ENCODE measurements around the gene GPBP1. TPM values are rescaled to one million over a fixed set of nuclear protein-coding genes. Genes with fewer than 3 reads are reported as not detected.

Gene GPBP1
- polyA plus RNA-seq, 1 donor from 2014 or later, result 149 TPM

- no peaks in the 10 kb centered on the region for H3K27me3 ChIP-seq (ENCODE audit: insufficient read depth, low read depth, low read length)
- H3K4me3 ChIP-seq (ENCODE audit: low read length), result no peak overlapping the region
- no peak overlapping the region for H3K4me2 ChIP-seq (ENCODE audit: low read length)
- no peak overlapping the region for H2AFZ ChIP-seq (ENCODE audit: low read depth, low read length)
- no peaks in the 10 kb centered on the region for H3F3A ChIP-seq (ENCODE audit: insufficient read depth, low read length, poor library complexity, severe bottlenecking)
- H3K9me3 ChIP-seq (ENCODE audit: low read length), result no peaks in the 10 kb centered on the region
- no peak overlapping the region for H3K9ac ChIP-seq (ENCODE audit: low read length)
- no peaks in the 10 kb centered on the region for H3K36me3 ChIP-seq (ENCODE audit: insufficient read depth, low read length)
- TF ChIP-seq POLR2AphosphoS5 (IDR thresholded peaks at IDR 0.05) (no peak), TAF1 (IDR thresholded peaks at IDR 0.05; ENCODE audit: low read depth) (no peak), EP300 (conservative IDR thresholded peaks at IDR 0.05; ENCODE audit: poor library complexity, severe bottlenecking) (no peak), RAD21 (conservative IDR thresholded peaks at IDR 0.05) (no peak), SMC3 (conservative IDR thresholded peaks at IDR 0.05; ENCODE audit: poor library complexity) (no peak), EZH2 (IDR thresholded peaks at IDR 0.05; ENCODE audit: borderline replicate concordance, insufficient read depth, low read length, poor library complexity, severe bottlenecking) (no peak), CTCF (IDR thresholded peaks at IDR 0.05; ENCODE audit: poor library complexity, severe bottlenecking) (no peak), MXI1 (conservative IDR thresholded peaks at IDR 0.05; ENCODE audit: poor library complexity, severe bottlenecking) (no peak)
- TF ChIP-seq, protein P1, sequence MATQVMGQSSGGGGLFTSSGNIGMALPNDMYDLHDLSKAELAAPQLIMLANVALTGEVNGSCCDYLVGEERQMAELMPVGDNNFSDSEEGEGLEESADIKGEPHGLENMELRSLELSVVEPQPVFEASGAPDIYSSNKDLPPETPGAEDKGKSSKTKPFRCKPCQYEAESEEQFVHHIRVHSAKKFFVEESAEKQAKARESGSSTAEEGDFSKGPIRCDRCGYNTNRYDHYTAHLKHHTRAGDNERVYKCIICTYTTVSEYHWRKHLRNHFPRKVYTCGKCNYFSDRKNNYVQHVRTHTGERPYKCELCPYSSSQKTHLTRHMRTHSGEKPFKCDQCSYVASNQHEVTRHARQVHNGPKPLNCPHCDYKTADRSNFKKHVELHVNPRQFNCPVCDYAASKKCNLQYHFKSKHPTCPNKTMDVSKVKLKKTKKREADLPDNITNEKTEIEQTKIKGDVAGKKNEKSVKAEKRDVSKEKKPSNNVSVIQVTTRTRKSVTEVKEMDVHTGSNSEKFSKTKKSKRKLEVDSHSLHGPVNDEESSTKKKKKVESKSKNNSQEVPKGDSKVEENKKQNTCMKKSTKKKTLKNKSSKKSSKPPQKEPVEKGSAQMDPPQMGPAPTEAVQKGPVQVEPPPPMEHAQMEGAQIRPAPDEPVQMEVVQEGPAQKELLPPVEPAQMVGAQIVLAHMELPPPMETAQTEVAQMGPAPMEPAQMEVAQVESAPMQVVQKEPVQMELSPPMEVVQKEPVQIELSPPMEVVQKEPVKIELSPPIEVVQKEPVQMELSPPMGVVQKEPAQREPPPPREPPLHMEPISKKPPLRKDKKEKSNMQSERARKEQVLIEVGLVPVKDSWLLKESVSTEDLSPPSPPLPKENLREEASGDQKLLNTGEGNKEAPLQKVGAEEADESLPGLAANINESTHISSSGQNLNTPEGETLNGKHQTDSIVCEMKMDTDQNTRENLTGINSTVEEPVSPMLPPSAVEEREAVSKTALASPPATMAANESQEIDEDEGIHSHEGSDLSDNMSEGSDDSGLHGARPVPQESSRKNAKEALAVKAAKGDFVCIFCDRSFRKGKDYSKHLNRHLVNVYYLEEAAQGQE (IDR thresholded peaks at IDR 0.05; ENCODE audit: borderline replicate concordance), result no peak
- no peaks in the 10 kb centered on the region for H3K9me2 ChIP-seq (ENCODE audit: insufficient read depth, low read length)
- H3K79me2 ChIP-seq (replicated peaks; ENCODE audit: insufficient read depth, low read length), result peaks cover 94% of the 10 kb centered on the region
- H3K27ac ChIP-seq (ENCODE audit: low read length), result no peak overlapping the region
- H4K20me1 ChIP-seq (ENCODE audit: insufficient read depth), result no peaks in the 10 kb centered on the region
Observed at GRCh38 chr5:57210633-57211032, 36.8 kb downstream of the GPBP1 start.

DNA sequence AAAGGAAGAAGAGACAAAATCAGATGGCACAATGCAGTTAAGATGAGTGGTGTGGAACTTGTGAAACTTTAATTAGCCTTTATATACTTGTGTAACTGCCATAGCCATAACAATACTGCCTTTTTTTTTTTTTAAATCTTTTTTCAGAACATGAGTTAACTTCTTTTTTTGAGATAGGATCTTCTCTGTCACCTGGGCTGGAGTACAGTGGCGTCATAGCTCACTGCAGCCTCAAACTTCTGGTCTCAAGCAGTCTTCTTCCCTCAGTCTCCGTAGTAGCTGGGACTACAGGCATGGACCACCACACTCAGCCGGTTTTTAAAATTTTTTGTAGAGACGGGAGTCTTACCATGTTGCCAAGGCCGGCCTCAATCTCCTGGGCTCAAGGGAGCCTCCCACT is 37.2 kb downstream of the GPBP1 start:
- Histone ChIP-seq H3K27ac (ENCODE audit: low read length) (no peak overlapping the region), H3K9ac (ENCODE audit: low read length) (no peak overlapping the region), H3K36me3 (ENCODE audit: insufficient read depth, low read length) (no peaks in the 10 kb centered on the region), H3K4me3 (ENCODE audit: low read length) (no peak overlapping the region), H3K79me2 (replicated peaks; ENCODE audit: insufficient read depth, low read length) (peaks cover 90% of the 10 kb centered on the region), H3K9me2 (ENCODE audit: insufficient read depth, low read length) (no peaks in the 10 kb centered on the region), H2AFZ (ENCODE audit: low read depth, low read length) (no peak overlapping the region), H4K20me1 (ENCODE audit: insufficient read depth) (no peaks in the 10 kb centered on the region), H3K4me2 (ENCODE audit: low read length) (no peak overlapping the region), H3K27me3 (ENCODE audit: insufficient read depth, low read depth, low read length) (no peaks in the 10 kb centered on the region), H3F3A (ENCODE audit: insufficient read depth, low read length, poor library complexity, severe bottlenecking) (no peaks in the 10 kb centered on the region), H3K9me3 (ENCODE audit: low read length) (no peaks in the 10 kb centered on the region)
- TF ChIP-seq POLR2AphosphoS5 (IDR thresholded peaks at IDR 0.05), result no peak
- TF ChIP-seq RAD21 (conservative IDR thresholded peaks at IDR 0.05), result no peak
- no peak for TF ChIP-seq TAF1 (IDR thresholded peaks at IDR 0.05; ENCODE audit: low read depth)
- TF ChIP-seq, protein P1 (IDR thresholded peaks at IDR 0.05; ENCODE audit: borderline replicate concordance), result no peak
- no peak for TF ChIP-seq SMC3 (conservative IDR thresholded peaks at IDR 0.05; ENCODE audit: poor library complexity)
- TF ChIP-seq MXI1 (conservative IDR thresholded peaks at IDR 0.05; ENCODE audit: poor library complexity, severe bottlenecking), result no peak
- no peak for TF ChIP-seq EP300 (conservative IDR thresholded peaks at IDR 0.05; ENCODE audit: poor library complexity, severe bottlenecking)
- no peak for TF ChIP-seq CTCF (IDR thresholded peaks at IDR 0.05; ENCODE audit: poor library complexity, severe bottlenecking)
- TF ChIP-seq EZH2 (IDR thresholded peaks at IDR 0.05; ENCODE audit: borderline replicate concordance, insufficient read depth, low read length, poor library complexity, severe bottlenecking), result no peak

Measured in neural cell (in vitro differentiated cells).